Measurements from ENCODE around the gene ACOX1. TPM values are rescaled to one million over a fixed set of nuclear protein-coding genes. Genes with fewer than 3 reads are reported as not detected.

ACOX1 gene
- total RNA-seq, 1 donor from 2014 or later, result 35.1 TPM

DNA sequence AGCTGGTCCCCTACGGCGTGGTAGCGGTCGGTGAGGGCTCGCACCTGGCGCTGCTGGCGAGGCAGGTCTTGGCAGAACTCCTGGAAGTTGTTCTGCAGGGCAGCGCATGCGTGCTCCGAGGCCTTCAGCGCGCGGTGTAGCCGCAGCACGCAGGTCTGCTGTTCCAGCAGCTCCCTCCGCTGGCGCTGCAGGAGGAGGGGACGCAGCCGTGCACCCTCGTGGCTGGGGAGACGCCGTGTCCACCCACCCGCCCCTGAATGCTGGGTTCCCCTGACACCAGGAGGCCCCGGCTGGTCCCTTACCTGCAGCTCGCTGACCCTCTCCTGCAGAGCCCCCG, 35.9 kb upstream of the ACOX1 start:
- no peak for DNase-seq (ENCODE audit: low read depth)
- no peak overlapping the region for H3K4me3 ChIP-seq (ENCODE audit: low read depth, low read length)
- no peak for TF ChIP-seq CTCF (conservative IDR thresholded peaks at IDR 0.05; ENCODE audit: low read depth, low read length)

- peak; percentile 85 for TF ChIP-seq CTCF (conservative IDR thresholded peaks at IDR 0.05; ENCODE audit: low read depth, low read length)
- H3K4me3 ChIP-seq (ENCODE audit: low read depth, low read length), result no peak overlapping the region
- no peak for DNase-seq (ENCODE audit: low read depth)
Observed at GRCh38 chr17:76014100-76014924, 35.3 kb upstream of the ACOX1 start.

GRCh38 chr17:76013377-76013932, 34.5 kb upstream of the ACOX1 start:
- no peak for DNase-seq (ENCODE audit: low read depth)
- no peak for TF ChIP-seq CTCF (conservative IDR thresholded peaks at IDR 0.05; ENCODE audit: low read depth, low read length)
- H3K4me3 ChIP-seq (ENCODE audit: low read depth, low read length), result no peak overlapping the region

GRCh38 chr17:76011951-76012350, 33.0 kb upstream of the ACOX1 start:
- DNase-seq (ENCODE audit: low read depth), result no peak
- no peak overlapping the region for H3K4me3 ChIP-seq (ENCODE audit: low read depth, low read length)
- TF ChIP-seq CTCF (conservative IDR thresholded peaks at IDR 0.05; ENCODE audit: low read depth, low read length), result no peak

DNA sequence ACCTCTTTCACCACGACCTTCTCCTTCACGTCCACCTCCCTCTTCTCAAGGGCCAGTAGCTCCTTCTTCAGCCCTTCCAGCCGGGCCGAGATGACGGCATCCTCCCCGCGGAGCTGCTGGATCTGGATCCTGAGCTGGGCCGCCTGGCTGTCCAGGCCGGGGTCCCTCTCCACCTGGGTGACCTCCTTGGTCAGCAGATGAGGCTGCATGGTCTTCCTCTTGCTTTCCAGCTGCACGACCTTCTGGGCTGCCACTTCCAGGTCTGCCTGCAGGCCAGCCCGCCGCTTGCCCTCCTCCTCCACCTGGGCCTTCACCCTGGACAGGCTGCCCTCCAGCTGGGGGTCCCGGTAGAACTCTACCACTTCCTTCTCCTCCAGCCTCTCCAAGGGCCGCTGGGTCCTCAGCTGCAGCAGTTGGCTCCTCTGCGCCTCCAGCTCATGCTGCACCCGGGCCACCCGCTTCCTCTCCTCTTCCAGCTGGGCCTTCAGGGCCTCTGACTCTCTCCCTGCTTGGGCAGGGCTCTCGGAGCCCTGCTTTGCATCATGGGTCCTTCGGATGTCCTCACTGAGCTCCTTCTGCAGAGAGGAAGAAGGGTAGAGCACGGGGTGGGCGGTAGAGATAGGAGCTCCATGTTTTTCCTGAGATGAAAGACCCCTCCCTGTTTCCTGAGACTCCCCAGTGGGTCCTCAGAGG, 31.1 kb upstream of the ACOX1 start:
- no peak overlapping the region for H3K4me3 ChIP-seq (ENCODE audit: low read depth, low read length)
- DNase-seq (ENCODE audit: low read depth), result no peak
- no peak for TF ChIP-seq CTCF (conservative IDR thresholded peaks at IDR 0.05; ENCODE audit: low read depth, low read length)

DNA sequence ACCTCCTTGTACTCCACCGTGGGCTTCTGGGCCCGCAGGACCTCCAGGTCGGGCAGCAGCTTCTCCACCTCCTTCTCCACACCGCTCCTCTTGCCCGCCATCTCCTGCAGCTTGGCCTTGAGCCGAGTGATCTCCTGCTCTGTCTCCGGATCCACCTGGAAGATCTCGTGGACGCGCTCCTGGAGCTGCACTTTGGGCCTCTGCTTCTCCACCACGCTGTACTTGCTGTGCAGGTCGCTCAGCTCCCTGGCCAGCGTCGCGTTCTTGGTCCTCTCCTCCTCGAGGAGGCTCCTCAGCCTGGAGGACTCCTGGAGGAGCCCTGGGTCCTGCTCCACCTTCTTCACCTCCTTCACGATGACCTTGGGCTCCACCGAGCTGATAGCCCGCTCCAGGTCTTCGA, 30.5 kb upstream of the ACOX1 start:
- no peak for TF ChIP-seq CTCF (conservative IDR thresholded peaks at IDR 0.05; ENCODE audit: low read depth, low read length)
- no peak overlapping the region for H3K4me3 ChIP-seq (ENCODE audit: low read depth, low read length)
- no peak for DNase-seq (ENCODE audit: low read depth)
